ENCODE results near the gene TRPV5.

The TRPV5 gene

GRCh38 chr7:142883571-142884285 lies 49.8 kb downstream of the TRPV5 start:
- DNase-seq: no peak

- DNase-seq: no peak
Observed at GRCh38 chr7:142883145-142883544, 50.4 kb downstream of the TRPV5 start.

- DNase-seq: no peak
Observed at GRCh38 chr7:142882338-142882678, 51.2 kb downstream of the TRPV5 start.

GRCh38 chr7:142881586-142882337 lies 51.8 kb downstream of the TRPV5 start:
- no peak for DNase-seq

- peak; percentile 3 for DNase-seq
Observed at GRCh38 chr7:142880876-142881505, 52.6 kb downstream of the TRPV5 start.

- no peak for DNase-seq
Observed at GRCh38 chr7:142879060-142879459, 54.5 kb downstream of the TRPV5 start.

- no peak for DNase-seq
Observed at GRCh38 chr7:142878315-142878714, 55.2 kb downstream of the TRPV5 start.

- no peak for DNase-seq
Observed at GRCh38 chr7:142876991-142877910, 56.3 kb downstream of the TRPV5 start.

GRCh38 chr7:142876236-142876960 lies 57.1 kb downstream of the TRPV5 start:
- no peak for DNase-seq

GRCh38 chr7:142875456-142875855 lies 58.1 kb downstream of the TRPV5 start:
- no peak for DNase-seq

- DNase-seq: no peak
Observed at GRCh38 chr7:142874837-142875236, 58.7 kb downstream of the TRPV5 start.

- DNase-seq: no peak
Observed at GRCh38 chr7:142874409-142874808, 59.1 kb downstream of the TRPV5 start.

- DNase-seq: no peak
Observed at GRCh38 chr7:142873871-142874270, 59.7 kb downstream of the TRPV5 start.

GRCh38 chr7:142873281-142873784 lies 60.2 kb downstream of the TRPV5 start:
- no peak for DNase-seq

- no peak for DNase-seq
Observed at GRCh38 chr7:142872106-142872675, 61.4 kb downstream of the TRPV5 start.

- no peak for DNase-seq
Observed at GRCh38 chr7:142871260-142872105, 62.1 kb downstream of the TRPV5 start.

GRCh38 chr7:142870566-142871259 lies 62.8 kb downstream of the TRPV5 start:
- no peak for DNase-seq

GRCh38 chr7:142870147-142870559 lies 63.4 kb downstream of the TRPV5 start:
- DNase-seq: no peak

GRCh38 chr7:142869434-142869833 lies 64.1 kb downstream of the TRPV5 start:
- no peak for DNase-seq

GRCh38 chr7:142868986-142869415 lies 64.5 kb downstream of the TRPV5 start:
- no peak for DNase-seq
